EL (cell line): ENCODE measurements around the gene MCOLN2.
A peak's percentile ranks its signal among the peaks of the same experiment; 100 is the strongest.

Experiments used
- DNase-seq: peaks from one replicate; pipeline ENCODE4 v3.0.0-alpha.2; 2016

MCOLN2 gene

DNA sequence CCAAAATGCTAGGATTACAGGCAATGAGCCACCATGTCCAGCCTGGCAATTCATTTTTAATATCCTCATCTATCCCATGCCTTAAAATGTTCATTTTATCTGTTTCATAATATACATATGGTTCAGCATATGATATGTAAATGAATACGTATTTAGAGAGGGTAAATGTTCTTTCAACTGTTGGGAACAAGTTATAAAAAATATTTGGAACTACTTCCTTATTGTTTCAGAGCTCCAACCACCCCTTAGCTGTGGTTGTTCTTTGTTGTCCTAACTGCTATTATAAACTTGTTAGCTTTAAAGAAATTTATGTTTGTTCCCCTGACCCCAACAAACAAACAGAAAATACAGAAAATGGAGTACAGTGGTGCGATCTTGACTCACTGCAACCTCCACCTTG, 14.5 kb downstream of the MCOLN2 start:
- no peak for DNase-seq

DNA sequence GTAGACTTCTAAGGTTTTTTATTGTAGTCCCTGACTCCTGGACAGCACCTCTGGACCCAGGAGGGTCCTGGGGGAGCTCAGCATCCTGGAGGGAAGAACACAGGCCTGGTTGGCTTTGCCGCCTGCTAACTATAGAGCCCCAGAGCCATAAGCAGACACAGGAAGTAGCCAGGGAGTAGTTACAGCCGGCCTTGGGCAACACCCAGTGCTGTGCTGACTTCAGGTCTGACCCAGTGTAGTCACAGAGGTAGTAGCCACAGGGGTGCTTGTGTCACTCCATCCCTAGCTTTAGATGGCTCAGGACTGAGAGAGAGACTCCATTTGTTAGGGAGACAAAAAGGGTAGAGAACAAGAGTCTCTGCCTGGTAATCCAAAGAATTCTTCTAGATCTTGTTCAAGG, 21.9 kb downstream of the MCOLN2 start:
- no peak for DNase-seq

DNA sequence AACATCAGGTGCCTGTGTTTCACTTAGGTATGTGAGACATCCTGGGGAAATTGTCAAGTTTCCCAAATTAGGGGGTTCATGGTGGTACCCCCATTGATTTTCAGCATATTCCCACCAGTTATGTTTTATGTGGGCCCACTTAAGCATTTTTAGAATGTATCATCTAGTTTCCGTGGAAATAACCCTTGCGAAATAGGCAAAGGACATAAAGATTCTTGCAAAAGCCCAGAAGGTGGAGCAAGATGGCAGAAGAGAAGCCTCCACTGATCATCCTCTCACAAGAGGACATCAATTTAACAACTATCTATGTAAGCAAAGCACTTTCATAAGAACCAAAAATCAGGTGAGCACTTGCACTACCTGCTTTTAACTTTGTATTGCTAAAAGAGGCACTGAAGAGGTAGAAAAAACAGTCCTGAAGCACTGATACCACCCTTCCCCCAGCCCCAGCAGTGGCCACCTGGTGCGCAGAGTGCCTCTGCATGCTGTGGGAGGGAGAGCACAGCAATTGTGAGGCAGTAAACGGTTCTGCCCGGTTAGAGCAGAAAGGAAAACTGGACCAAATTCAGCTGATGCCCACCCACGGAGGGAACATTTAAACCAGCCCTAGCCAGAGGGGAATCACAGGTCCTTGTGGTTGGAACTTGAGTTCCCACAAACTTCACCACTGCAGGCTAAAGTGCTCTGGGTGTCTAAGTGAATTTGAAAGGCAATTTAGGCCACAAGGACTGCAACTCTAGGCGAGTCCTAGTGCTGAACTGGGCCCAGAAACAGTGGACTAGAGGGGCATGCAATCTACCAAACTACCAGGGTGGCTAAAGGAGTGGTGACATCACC, 23.2 kb downstream of the MCOLN2 start:
- DNase-seq = peak; percentile 29

DNA sequence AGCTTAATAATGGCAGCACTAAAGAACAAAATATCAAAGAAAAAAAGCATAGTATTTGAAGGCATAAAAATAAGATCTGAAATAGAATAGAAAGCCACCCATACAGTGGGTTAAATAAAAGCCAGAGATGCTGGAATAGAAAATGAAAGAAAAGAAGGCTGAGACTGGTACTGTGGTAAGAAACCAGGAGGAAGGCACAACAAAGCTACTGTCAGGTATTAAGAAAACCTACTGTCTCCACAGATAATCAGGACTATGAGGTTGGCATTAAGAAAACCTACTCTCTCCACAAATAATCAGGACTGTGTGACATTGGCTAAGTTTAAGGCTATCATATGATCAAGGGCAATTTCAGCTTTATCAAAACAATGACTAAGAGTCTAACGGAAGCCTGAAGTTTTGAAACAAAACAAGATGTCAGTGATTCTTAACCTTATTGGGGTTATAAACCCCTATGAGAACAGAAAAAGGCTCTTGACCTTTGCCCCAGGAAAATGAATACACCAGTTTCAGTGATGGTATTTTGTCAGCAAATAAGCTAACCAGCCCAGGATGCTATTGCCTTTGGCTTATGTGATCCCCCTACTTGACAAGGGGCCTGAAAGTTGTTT, 24.4 kb downstream of the MCOLN2 start:
- DNase-seq = peak; percentile 13

DNA sequence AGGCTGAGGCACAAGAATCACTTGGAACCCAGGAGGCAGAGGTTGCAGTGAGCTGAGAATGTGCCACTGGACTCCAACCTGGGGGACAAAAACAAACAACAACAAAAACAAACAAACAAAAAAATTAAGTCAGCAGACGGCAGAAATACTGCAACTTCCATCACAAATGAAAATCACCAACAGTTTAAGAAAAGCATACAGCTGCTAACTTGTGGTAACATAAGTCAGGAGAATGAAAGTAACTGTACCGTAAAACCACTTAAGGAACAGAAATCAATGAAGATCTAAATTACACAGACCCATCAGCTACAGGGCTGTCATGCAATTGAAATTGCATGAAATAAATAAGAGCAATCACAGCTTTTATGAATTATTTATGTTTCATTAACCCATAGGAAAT, 25.0 kb downstream of the MCOLN2 start:
- DNase-seq = no peak

DNA sequence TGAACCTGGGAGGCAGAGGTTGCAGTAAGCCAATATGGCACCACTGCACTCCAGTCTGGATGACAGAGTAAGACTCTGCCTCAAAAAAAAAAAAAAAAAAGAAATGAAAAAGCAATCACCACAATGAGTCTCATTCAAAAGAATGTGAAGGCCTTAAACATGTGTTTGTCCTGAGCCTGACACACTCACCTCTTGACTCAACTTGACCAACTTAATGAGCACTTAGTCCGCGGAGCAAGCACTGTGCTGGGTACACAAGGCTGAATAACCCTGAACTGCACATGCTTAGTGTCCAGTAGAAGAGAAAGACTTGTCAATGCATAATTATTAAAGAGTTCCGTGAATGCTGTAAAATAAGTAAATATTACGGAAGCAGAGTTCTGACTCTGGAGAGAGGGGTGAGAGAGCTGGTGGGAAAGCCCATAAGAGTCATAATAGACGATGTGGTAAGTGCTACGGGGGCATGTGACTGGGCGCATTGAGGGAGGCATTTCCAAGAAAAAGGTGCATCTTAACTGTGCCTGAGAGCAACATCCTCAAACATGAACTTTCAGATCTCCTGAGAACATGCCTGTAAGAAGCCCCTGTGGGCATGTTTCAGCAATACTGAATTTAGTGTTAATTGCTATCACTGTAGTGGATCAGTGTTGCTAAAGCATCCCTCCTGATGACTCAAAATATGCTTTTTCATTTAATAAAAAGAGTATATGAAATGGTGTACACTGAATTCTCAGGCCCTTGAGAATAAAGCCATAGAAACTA, 27.2 kb downstream of the MCOLN2 start:
- no peak for DNase-seq

DNA sequence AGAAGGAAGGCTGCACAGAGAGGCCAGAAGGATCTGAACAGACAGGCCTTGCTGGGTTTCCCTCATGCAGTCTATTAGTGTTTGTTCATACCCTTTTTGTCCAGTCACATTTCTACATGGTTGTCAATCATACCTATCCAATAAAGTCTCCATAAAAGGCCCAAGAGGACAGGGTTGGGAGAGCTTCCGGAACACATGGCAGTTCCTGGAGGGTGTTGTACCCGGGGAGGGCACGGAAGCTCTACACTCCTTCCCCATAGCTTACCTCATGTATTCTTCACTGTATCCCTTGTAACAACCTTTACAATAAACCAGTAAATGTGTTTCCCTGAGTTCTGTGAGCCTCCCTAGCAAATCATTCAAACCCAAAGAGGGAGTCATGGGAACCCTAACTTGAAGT, 28.0 kb downstream of the MCOLN2 start:
- DNase-seq = no peak

DNA sequence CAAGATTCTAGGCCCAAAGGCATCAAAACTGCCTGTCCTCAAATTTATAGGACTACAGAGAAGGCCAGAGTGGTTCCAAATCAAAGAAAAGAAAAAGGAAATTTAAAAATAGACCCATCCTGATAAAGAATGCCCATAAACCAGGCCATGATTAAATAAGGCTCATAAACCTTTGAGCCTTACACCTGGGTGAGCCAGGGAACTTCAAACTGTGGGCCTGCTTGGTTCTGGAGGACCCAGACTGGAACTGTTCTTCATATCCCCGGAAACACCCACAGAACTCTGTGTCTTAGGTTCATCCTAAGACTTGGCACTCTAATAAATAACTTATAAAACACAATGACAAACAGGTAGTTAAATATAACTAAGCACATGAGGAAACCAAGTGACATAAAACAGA, 28.8 kb downstream of the MCOLN2 start:
- DNase-seq = no peak

DNA sequence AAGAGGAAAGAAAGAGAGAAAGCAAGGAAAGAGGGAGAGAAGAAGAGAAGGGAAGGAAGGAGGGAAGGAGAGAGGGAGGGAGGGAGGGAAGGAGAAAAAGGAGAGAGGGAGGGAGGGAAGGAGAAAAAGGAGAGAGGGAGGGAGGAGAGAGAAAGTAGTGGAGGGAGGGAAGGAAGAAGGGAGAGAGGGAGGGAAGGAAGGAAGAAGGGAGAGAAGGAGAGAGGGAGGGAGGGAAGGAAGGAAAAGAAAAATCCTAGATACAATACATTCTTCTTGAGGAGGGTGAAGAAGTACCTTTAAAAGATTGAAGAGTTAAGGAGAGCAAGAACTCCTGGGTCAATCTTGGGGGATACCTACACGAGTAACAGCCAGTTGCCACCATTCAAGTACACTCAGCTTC, 29.2 kb downstream of the MCOLN2 start:
- no peak for DNase-seq

DNA sequence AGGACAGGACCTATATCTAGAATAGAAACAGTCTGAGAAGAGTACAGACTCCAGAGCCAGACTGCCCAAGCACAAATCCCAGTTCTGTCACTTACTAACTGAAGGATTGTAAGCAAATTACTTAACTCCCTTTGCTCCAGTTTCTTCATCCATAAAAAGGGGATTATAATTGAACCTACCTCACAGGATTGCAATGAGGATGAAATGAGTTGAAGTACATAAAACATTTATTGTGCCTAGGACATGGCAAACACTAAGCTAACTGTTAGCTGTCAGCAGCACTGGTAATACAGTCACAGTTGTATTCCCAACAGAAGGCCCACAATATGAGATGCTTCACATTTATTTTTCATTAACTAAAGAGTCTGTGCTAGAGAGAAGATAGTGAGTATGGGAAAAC, 33.9 kb downstream of the MCOLN2 start:
- no peak for DNase-seq

DNA sequence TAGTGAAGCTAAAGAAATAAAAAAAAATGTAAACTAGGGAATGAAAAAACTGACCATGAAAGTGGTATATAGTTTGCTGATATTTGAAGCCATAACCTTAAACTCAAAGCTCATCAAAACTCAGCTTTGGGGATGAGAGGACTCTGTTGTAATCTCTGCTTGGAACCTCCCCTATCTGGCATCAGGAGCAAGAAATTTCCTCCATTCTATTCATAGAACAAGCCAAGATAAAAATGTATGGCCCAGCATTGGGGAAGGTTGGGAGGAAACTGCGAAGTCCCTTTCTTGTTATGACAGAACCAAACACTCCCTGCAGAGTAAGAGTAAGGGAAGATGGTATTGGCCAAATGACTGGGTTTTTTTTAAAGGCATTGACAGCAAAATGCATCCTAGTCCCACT, 35.6 kb downstream of the MCOLN2 start:
- DNase-seq = no peak

DNA sequence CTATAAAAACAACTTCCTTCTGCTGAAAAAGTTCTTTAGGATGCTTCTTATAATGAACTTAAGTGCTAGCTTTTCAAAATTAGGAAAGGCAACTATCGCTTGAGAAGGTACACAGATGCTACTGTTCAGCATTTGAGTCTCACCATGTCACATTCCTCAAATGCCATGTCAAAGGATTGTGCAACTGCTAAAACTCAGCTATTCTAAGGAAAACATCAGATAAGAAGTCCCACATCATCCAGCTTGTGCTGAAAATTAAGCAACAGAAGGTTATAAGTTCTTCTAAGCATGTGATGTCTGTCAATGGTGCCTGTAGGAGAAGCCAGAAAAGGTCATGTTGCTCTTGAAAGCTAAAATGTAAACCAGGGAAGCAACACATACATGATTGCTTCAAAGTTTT, 36.5 kb downstream of the MCOLN2 start:
- DNase-seq = peak; percentile 85

DNA sequence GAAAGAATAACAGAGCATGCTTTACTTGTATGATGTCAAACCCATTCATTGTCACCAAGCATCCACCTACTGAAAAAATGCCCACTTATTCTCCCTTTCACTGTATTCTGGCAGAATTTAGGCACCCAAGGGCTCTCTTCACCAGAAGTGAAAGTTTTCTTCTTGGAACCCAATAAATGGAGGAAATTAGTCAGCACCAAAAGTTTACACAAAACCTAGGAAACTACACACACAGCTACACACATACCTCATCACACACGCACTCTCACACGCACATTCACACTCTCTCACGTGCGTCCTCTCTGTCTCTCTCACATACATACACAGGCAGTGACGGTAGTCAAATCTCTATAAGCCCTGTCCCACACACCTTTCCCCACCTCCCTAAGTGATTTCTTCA, 37.6 kb downstream of the MCOLN2 start:
- DNase-seq = no peak

DNA sequence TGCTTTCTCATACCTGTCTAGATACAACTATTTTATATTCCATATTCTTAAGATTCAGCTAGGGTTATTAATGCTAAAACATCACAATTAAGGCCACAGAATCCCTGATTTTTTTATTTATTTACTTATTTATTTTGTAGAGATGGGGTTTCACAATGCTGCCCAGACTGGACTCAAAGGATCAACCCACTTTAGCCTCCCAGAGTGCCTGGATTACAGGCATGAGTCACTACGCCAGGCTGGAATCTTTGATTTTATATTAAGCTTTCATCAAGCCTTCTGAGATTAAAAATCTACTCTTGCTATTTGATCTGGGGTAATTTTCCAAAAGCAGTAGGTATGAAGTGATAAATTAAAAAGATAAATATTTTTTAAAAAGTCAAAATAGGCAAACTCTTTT, 38.9 kb downstream of the MCOLN2 start:
- no peak for DNase-seq

DNA sequence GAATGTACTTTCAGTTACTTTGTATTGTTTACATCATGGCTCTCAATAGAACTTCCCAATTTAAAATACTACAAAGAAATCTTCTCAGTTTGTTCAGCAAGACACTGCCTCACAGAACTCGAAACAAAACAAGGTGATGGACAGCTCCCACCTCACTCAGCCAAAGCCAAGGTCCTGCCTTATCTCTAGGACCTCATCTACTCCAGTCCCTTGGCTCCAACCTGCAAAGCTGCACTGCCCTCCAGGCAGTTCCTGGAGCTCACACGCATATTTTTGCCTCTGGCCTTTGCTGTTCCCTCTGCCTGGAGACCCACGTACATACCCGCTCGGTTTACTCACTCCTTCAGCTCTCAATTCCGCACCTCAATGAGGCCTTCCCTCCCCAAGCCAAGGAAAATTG, 40.3 kb downstream of the MCOLN2 start:
- no peak for DNase-seq

DNA sequence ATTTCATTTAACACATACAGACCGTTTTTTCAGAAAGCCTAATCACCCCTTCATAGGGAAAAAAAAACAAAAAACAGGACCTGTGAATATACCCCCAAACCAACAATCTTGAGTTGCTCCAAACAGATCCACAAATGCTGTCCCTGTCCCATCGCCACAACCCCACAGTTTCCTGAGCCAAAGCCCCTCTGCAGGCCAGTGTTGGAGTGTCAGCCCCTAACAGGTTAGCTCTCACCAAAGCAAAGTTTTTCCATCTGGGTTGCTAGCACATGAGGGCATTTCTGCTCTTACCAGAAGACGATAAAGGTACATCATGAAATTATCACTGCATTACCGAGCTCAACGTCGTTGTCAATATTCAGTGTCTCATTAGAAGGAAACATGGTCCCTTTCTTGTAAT, 40.8 kb downstream of the MCOLN2 start:
- no peak for DNase-seq

DNA sequence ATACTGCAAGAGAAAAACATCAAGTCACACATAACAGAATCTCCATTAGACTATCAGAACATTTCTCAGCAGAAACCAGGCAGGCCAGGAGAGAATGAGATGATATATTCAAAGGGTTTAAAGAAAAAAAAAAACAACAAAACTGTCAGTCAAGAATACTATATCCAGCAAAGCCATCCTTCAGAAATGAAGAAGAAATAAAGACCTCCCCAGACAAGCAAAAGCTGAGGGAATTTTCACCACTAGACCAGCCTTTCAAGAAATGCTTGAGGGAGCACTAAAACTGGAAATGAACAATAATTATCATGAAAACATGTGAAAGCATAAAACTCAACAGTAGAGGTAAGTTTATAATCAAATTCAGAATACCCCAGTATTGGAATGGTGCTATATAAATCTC, 47.2 kb downstream of the MCOLN2 start:
- no peak for DNase-seq

DNA sequence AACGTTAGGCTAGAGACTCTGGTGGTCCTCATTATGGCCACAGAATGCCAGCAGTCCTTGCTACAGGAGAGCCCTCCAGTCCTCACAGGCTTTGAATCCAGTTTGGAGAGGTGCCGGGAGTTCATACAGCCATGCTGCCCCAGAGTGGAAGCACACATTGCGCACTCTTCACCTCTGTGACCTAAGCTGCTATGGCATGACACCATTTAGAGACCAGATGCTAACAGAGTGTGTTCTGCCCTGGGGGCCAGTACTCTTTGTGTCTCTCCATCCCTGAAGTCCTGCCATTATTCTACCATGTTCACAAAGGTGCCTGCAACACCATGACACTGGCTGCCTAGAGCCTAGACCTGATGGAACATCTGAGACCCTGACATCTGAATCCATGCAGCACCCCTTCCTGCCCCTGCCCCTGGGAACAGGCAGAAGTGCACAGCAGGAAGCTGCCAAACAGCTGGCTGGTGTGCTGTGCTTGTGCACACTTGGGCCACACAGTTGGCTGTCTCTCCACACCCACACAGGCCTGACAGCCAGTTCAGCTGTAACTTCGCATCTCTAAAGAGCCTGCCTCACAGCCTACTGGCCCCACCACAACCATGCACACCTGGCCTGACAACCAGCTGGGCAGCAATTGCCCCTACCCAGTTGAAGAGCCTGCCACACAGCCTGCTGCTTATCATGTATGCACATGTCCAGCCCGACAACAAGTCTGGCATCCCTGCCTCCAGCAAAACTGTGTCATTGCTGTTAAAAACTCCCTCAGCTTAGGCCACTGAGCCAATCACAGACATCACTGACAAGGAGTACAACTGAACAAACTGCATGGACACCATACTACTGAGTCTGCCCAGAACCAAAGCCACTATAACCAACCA, 49.1 kb downstream of the MCOLN2 start:
- DNase-seq = no peak

DNA sequence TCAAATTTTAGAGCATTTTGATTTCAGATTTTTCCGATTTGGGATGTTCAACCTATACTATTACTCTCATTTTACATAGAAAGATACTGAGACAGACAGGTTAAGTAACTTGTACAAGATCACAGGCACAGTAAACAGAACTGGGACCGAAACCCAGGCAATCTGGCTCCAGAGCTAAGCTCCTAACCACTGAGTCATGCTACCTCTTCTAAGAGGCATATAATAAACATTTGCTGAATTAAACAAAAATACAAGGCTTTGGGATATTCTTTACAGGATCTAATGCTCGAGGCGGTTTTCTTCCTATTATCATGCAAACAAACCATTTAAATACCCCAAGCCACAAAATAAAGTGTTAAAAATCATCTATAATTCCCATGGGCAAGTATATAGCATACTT, 50.3 kb downstream of the MCOLN2 start:
- no peak for DNase-seq

DNA sequence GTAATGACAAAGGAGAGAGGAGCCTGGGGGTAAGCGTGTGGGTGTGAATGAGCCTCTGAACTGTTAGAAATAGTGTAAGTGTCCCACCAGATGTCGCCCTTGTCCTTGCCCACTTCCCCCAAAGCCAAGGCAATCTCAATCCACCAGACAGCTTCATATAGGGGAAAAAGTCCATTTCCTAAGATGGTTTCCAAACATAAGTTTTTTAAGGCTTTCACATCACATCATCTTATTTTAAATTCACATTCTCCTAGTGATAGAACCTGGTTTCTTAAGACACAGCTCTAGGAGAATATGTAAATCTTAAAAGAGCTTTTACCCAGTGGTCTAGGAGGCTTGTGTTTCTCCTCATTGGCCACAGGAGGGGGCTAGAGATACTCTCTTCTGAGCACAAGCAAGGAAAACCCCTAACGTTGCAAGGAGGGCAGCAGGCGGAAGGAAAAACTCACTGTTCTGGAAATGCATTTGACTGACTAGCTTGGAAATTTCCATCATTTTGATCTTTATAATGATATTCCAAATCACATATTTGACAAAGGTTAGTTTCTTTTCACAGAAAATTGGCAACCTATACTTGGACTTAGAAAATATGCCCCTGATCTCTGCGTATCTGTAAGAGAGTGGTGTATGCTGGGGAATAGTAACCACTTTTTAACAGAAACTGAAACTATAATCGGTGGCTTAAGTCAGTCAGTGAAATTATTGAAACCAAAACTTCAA, 52.0 kb downstream of the MCOLN2 start:
- peak; percentile 92 for DNase-seq

DNA sequence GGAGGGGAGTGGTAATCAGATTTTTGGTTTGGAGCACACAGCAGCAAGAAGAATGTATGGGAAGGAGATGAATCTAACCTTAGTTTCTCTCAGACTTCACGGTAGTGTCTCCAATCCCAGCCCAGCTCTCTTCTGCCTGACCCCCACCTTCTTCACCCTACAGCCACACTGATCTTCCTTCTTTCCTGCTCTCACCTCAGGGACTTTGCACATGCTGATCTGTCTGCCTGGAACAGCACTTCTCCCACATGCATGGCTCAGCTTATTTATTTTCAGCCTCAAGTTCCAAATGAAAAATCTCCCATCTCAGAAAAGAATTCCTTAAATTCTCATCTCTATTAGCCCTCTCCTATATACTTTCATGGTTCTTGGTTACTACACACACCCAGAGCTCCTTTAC, 55.1 kb downstream of the MCOLN2 start:
- DNase-seq = no peak

DNA sequence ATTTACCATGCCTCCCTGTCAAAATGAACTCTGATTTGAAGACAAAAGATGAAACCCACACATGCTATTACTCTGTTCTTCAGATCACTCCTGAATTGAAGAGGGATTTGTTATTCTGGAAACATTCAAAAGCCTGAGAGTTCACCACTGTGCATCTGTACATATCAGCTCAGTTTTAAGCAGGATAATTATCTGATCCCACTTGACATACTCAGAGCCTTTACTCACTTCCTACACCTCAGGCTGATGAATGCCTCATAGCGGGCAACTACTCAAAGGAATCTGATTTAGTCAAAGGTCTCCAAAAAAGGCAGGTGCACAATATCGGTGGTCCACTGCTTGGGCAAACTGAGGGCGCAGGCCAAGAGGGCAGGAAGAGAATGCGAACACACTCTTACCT, 56.4 kb downstream of the MCOLN2 start:
- peak; percentile 31 for DNase-seq
